DOHH2 (cell line): Measurements from ENCODE around the gene COG6.

ENCODE experiments used
- H3F3A ChIP-seq: fragments of 200-600 bp; sonication (generic), shearing (Covaris generic); 2 replicates; pipeline ENCODE4 v1.6.0; 2016; ENCODE audit warnings: antibody characterized with exemption, mild to moderate bottlenecking; ENCODE audit not compliant: control insufficient read depth, insufficient read depth
- H3K27ac ChIP-seq: fragments of 200-600 bp; sonication (generic); 2 replicates; pipeline ENCODE4 v1.5.1; 2014; ENCODE audit warnings: low read depth, mild to moderate bottlenecking, low read length, moderate library complexity
- H3K27me3 ChIP-seq: fragments of 200-600 bp; sonication (generic); 2 replicates; pipeline ENCODE4 v1.6.1; 2014; ENCODE audit warnings: mild to moderate bottlenecking, low read length, mixed read lengths; ENCODE audit not compliant: control insufficient read depth
- H3K36me3 ChIP-seq: fragments of 200-600 bp; sonication (generic); 2 replicates; pipeline ENCODE4 v1.6.1; 2014; ENCODE audit warnings: mild to moderate bottlenecking, low read length, moderate library complexity, mixed read lengths; ENCODE audit not compliant: control insufficient read depth
- H3K4me1 ChIP-seq: fragments of 200-600 bp; sonication (generic); 2 replicates; pipeline ENCODE4 v1.6.1; 2014; ENCODE audit warnings: mild to moderate bottlenecking, low read length, mixed read lengths; ENCODE audit not compliant: control insufficient read depth
- H3K4me2 ChIP-seq: fragments of 200-600 bp; sonication (generic); 2 replicates; pipeline ENCODE4 v1.6.0; 2014; ENCODE audit warnings: mild to moderate bottlenecking, low read length, moderate library complexity
- H3K4me3 ChIP-seq: fragments of 200-600 bp; sonication (generic); 2 replicates; pipeline ENCODE4 v1.5.1; 2014; ENCODE audit warnings: mild to moderate bottlenecking, low read length, mixed read lengths
- H3K79me2 ChIP-seq: fragments of 200-600 bp; sonication (generic); 2 replicates; pipeline ENCODE4 v1.6.1; 2014; ENCODE audit warnings: mild to moderate bottlenecking, low read length, mixed read lengths; ENCODE audit not compliant: control insufficient read depth
- H3K9me2 ChIP-seq: fragments of 200-600 bp; sonication (generic); replicated peaks from 2 replicates; pipeline ENCODE4 v1.6.1; 2014; ENCODE audit warnings: mild to moderate bottlenecking, low read length, mixed read lengths; ENCODE audit not compliant: control insufficient read depth
- H3K9me3 ChIP-seq: fragments of 200-600 bp; sonication (generic); 2 replicates; pipeline ENCODE4 v1.6.1; 2014; ENCODE audit warnings: antibody characterized with exemption, low read length, mixed read lengths; ENCODE audit not compliant: control insufficient read depth, insufficient read depth
- H4K20me1 ChIP-seq: fragments of 200-600 bp; sonication (generic); 2 replicates; pipeline ENCODE4 v1.6.0; 2014; ENCODE audit warnings: low read depth, mild to moderate bottlenecking, antibody characterized with exemption, low read length, moderate library complexity; ENCODE audit not compliant: control insufficient read depth, insufficient read depth
- EZH2phosphoT487 ChIP-seq: fragments of 200-600 bp; sonication (generic); IDR thresholded peaks from 2 replicates; pipeline ENCODE4 v1.6.1; 2017; ENCODE audit warnings: borderline replicate concordance, mild to moderate bottlenecking, antibody characterized with exemption, low read length, moderate library complexity, mixed read lengths
- TF ChIP-seq, protein P1 (sequence below): fragments of 200-600 bp; sonication (generic); IDR thresholded peaks from one replicate; pipeline ENCODE4 v1.5.1; 2014; ENCODE audit warnings: antibody characterized with exemption, mild to moderate bottlenecking, low read depth, low read length; ENCODE audit not compliant: poor library complexity, severe bottlenecking

COG6 gene

DNA sequence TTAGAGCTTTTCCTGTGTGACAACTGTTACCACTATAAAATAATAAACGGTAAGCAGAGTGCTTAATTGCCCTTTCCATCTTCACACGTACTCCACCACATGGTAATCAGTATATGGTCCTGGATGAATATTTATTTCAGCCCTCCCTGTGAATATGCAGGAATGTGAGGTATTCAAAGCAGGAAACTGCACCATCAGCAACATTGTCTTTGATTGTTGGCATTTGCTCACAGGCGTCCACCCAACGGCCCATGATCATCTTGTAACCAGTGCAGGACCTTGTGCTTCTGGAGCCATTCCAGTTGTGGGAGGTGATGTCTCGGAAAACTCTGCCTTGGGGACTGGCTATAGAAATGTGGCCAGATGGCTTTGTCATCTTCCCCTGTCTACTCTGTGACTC is 132.6 kb downstream of the COG6 start:
- no peaks in the 10 kb centered on the region for H3K9me2 ChIP-seq

DNA sequence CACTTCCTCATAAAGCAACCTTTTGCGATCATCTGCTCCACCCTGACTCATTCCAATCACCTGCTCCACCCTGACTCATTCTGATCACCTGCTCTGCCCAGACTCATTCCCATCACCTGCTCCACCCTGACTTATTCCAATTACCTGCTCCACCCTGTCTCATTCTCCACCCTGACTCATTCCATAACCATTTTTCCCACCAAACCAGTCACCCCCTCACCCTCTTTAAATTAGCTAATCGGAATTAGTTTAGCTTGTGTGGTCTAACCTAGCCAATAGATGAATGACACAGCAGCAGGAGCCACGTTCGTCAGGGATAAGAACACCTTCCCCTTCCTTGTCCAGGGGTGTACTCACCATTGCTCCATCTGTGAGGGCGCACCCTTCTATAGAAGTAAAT is 134.0 kb downstream of the COG6 start:
- peaks cover 8% of the 10 kb centered on the region; the same call in 1 of the 2 replicates for H3K9me3 ChIP-seq
- no peak overlapping the region for H3K4me2 ChIP-seq
- no peaks in the 10 kb centered on the region for H3F3A ChIP-seq
- no peaks in the 10 kb centered on the region for H3K27me3 ChIP-seq
- TF ChIP-seq EZH2phosphoT487: no peak
- TF ChIP-seq, protein P1, sequence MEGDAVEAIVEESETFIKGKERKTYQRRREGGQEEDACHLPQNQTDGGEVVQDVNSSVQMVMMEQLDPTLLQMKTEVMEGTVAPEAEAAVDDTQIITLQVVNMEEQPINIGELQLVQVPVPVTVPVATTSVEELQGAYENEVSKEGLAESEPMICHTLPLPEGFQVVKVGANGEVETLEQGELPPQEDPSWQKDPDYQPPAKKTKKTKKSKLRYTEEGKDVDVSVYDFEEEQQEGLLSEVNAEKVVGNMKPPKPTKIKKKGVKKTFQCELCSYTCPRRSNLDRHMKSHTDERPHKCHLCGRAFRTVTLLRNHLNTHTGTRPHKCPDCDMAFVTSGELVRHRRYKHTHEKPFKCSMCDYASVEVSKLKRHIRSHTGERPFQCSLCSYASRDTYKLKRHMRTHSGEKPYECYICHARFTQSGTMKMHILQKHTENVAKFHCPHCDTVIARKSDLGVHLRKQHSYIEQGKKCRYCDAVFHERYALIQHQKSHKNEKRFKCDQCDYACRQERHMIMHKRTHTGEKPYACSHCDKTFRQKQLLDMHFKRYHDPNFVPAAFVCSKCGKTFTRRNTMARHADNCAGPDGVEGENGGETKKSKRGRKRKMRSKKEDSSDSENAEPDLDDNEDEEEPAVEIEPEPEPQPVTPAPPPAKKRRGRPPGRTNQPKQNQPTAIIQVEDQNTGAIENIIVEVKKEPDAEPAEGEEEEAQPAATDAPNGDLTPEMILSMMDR: no peak
- H3K27ac ChIP-seq: no peak overlapping the region
- H3K79me2 ChIP-seq: no peaks in the 10 kb centered on the region
- no peaks in the 10 kb centered on the region for H3K4me1 ChIP-seq
- no peaks in the 10 kb centered on the region for H3K9me2 ChIP-seq
- no peak overlapping the region for H3K4me3 ChIP-seq
- H3K36me3 ChIP-seq: no peaks in the 10 kb centered on the region
- H4K20me1 ChIP-seq: no peaks in the 10 kb centered on the region

More for the DNA sequence above, 132.6 kb downstream of the COG6 start:
- Histone ChIP-seq H3K36me3 (no peaks in the 10 kb centered on the region), H3K4me1 (no peaks in the 10 kb centered on the region), H3F3A (no peaks in the 10 kb centered on the region), H3K4me3 (no peak overlapping the region), H4K20me1 (no peaks in the 10 kb centered on the region), H3K27ac (no peak overlapping the region), H3K9me3 (peaks cover 8% of the 10 kb centered on the region; the same call in 1 of the 2 replicates), H3K79me2 (no peaks in the 10 kb centered on the region), H3K27me3 (no peaks in the 10 kb centered on the region), H3K4me2 (no peak overlapping the region)
- TF ChIP-seq EZH2phosphoT487: no peak
- TF ChIP-seq, protein P1: no peak
